GM18867 (cell line): ENCODE data around the gene DNAAF5.
"Not testable (repeated sequence)": the region's sequence is repeated elsewhere in the genome, so short reads cannot be mapped to it uniquely, and the experiment has no call there.

ENCODE experiments used
- ATAC-seq: cut with Tn5 transposase; IDR thresholded peaks from one replicate; pipeline ENCODE4 v1.9.1; 2021; ENCODE audit warnings: mild to moderate bottlenecking, moderate library complexity; ENCODE audit not compliant: unreplicated experiment

Gene DNAAF5

GRCh38 chr7:780081-780480 is 53.6 kb downstream of the DNAAF5 start:
- no peak for ATAC-seq

- ATAC-seq, result no peak
Observed at GRCh38 chr7:780516-780915, 54.0 kb downstream of the DNAAF5 start.

GRCh38 chr7:781186-781849 is 54.8 kb downstream of the DNAAF5 start:
- ATAC-seq, result no peak

GRCh38 chr7:781936-782529 is 55.5 kb downstream of the DNAAF5 start:
- no peak for ATAC-seq

GRCh38 chr7:782718-783449 is 56.4 kb downstream of the DNAAF5 start:
- no peak for ATAC-seq

- ATAC-seq, result no peak
Observed at GRCh38 chr7:783556-784490, 57.3 kb downstream of the DNAAF5 start.

- no peak for ATAC-seq
Observed at GRCh38 chr7:784971-785370, 58.5 kb downstream of the DNAAF5 start.

- ATAC-seq, result no peak
Observed at GRCh38 chr7:785416-785815, 58.9 kb downstream of the DNAAF5 start.

- no peak for ATAC-seq
Observed at GRCh38 chr7:786472-787255, 60.2 kb downstream of the DNAAF5 start.

- no peak for ATAC-seq
Observed at GRCh38 chr7:787332-788240, 61.1 kb downstream of the DNAAF5 start.

- ATAC-seq, result no peak
Observed at GRCh38 chr7:791519-791918, 65.0 kb downstream of the DNAAF5 start.

- ATAC-seq, result no peak
Observed at GRCh38 chr7:794207-794606, 67.7 kb downstream of the DNAAF5 start.

- ATAC-seq, result no peak
Observed at GRCh38 chr7:794671-795329, 68.3 kb downstream of the DNAAF5 start.

GRCh38 chr7:796434-797169 is 70.1 kb downstream of the DNAAF5 start:
- ATAC-seq, result not testable (repeated sequence)

- ATAC-seq, result no peak
Observed at GRCh38 chr7:798921-799470, 72.5 kb downstream of the DNAAF5 start.

GRCh38 chr7:800692-801091 is 74.2 kb downstream of the DNAAF5 start:
- no peak for ATAC-seq

GRCh38 chr7:801351-801750 is 74.9 kb downstream of the DNAAF5 start:
- not testable (repeated sequence) for ATAC-seq

- ATAC-seq, result no peak
Observed at GRCh38 chr7:801940-802381, 75.5 kb downstream of the DNAAF5 start.
